ENCODE data around the gene AJAP1. TPM values are rescaled to one million over a fixed set of nuclear protein-coding genes. Genes with fewer than 3 reads are reported as not detected.

AJAP1 gene
- total and polyA plus RNA-seq, 2 experiments from 2014 or later, result not detected

DNA sequence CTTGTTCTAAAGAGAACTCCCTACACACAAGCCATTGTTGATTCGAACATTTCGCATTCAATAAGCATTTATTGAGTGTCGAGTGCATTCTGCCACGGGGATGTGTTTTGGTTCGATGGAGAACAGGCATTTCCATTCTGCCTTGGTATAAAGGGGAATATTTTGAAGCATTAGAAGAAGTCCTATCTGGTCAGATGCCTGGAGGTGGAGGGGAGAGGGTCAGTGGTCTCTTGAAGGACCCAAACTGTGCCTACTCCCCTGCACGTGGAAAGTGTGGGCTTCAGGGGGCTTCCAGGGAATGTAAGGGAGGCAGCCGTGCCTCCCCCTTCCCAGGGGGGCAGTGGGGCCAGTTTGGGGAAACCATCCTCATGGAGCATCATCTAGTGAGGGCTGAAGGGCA is 8.3 kb downstream of the AJAP1 start:
- Histone ChIP-seq H3K4me3 (no peak overlapping the region), H3K4me1 (ENCODE audit: insufficient read depth) (no peaks in the 10 kb centered on the region), H3K27ac (ENCODE audit: low read depth) (no peak overlapping the region), H3K9me2 (ENCODE audit: insufficient read depth) (no peaks in the 10 kb centered on the region), H3K27me3 (ENCODE audit: insufficient read depth) (no peaks in the 10 kb centered on the region), H4K20me1 (replicated peaks; ENCODE audit: insufficient read depth) (no peaks in the 10 kb centered on the region), H3K79me2 (replicated peaks; ENCODE audit: insufficient read depth) (no peaks in the 10 kb centered on the region), H2AFZ (no peak overlapping the region), H3K36me3 (ENCODE audit: insufficient read depth) (peaks cover 4% of the 10 kb centered on the region; the same call in 1 of the 2 replicates), H3F3A (replicated peaks; ENCODE audit: low read depth) (no peaks in the 10 kb centered on the region), H3K4me2 (no peak overlapping the region)
- TF ChIP-seq EZH2 (IDR thresholded peaks at IDR 0.05; ENCODE audit: low read depth, unreplicated experiment) (no peak), ETS1 (IDR thresholded peaks at IDR 0.05) (no peak), EZH2phosphoT487 (IDR thresholded peaks at IDR 0.05; ENCODE audit: unreplicated experiment) (no peak), POLR2AphosphoS5 (IDR thresholded peaks at IDR 0.05; ENCODE audit: low read depth) (no peak), NANOG (IDR thresholded peaks at IDR 0.05; ENCODE audit: borderline replicate concordance) (no peak), CTCF (conservative IDR thresholded peaks at IDR 0.05; ENCODE audit: low read depth in 2 of 2) (no peak), ZNF462 (CRISPR knock-in tag; IDR thresholded peaks at IDR 0.05) (no peak), ZNF331 (CRISPR knock-in tag; IDR thresholded peaks at IDR 0.05; ENCODE audit: low read depth) (no peak), STAT1 (IDR thresholded peaks at IDR 0.05; ENCODE audit: unreplicated experiment) (no peak), JUNB (IDR thresholded peaks at IDR 0.05; ENCODE audit: unreplicated experiment) (no peak)
- ATAC-seq (no peak), DNase-seq (ENCODE audit: low spot score) (no peak)
- H3K9me3 Mint-ChIP-seq, result peaks cover 21% of the 10 kb centered on the region
- H3K4me1 Mint-ChIP-seq, result peaks cover 50% of the 10 kb centered on the region
- peaks cover 42% of the 10 kb centered on the region for H3K27me3 Mint-ChIP-seq (ENCODE audit: insufficient read depth, low read depth, poor library complexity)
- no peak overlapping the region for H3K27ac Mint-ChIP-seq
- H3K4me3 Mint-ChIP-seq, result no peak overlapping the region
- peaks cover 21% of the 10 kb centered on the region for H3K36me3 Mint-ChIP-seq (ENCODE audit: low read depth)

Data from GM23338 (cell line).